ENCODE results near the gene TP53RK. TPM values are rescaled to one million over a fixed set of nuclear protein-coding genes. Genes with fewer than 3 reads are reported as not detected.
"Not testable (repeated sequence)": the region's sequence is repeated elsewhere in the genome, so short reads cannot be mapped to it uniquely, and the experiment has no call there.

The TP53RK gene
- polyA plus RNA-seq, 3 donors, result 14.5 to 18.2 (median 17.0) TPM

DNA sequence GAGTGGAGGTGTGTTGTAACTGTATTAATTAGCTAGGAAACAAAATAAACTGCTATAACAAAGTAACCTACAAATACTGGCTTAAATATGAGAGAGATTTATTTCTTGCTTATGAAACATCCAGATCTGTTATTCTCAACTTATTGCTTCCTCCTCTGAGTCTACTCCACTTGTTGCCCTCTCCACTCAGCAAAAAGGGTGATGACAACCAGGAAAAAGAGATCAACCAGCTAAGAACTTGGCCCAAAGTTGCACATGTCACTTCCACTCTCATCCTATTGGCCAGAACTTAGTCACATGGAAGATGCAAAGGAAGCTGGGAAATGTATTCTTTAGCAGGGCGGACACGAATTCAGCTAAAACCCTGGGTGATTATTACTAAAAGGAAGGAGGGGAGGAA is 5.2 kb upstream of the TP53RK start:
- no peak for DNase-seq (ENCODE audit: extremely low read depth in 1 of 11, low read depth in 9 of 11, low spot score in 4 of 11)

DNA sequence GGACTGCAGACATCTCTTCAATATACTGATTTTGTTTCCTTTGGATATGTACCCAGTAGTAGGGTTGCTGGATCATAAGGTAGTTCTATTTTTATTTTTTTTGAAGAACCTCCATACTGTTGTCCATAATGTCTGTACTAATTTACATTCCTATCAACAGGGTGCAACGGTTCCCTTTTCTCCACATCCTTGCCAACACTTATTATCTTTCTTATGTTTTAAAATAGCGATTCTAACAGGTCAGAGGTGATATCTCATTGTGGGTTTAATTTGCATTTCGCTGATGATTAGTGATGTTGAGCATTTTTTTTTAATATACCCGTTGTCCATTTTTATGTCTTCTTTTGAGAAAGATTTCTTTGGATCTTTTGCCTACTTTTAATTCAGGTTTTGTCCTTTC is 2.0 kb upstream of the TP53RK start:
- no peak for DNase-seq (ENCODE audit: extremely low read depth in 1 of 11, low read depth in 9 of 11, low spot score in 4 of 11)

DNA sequence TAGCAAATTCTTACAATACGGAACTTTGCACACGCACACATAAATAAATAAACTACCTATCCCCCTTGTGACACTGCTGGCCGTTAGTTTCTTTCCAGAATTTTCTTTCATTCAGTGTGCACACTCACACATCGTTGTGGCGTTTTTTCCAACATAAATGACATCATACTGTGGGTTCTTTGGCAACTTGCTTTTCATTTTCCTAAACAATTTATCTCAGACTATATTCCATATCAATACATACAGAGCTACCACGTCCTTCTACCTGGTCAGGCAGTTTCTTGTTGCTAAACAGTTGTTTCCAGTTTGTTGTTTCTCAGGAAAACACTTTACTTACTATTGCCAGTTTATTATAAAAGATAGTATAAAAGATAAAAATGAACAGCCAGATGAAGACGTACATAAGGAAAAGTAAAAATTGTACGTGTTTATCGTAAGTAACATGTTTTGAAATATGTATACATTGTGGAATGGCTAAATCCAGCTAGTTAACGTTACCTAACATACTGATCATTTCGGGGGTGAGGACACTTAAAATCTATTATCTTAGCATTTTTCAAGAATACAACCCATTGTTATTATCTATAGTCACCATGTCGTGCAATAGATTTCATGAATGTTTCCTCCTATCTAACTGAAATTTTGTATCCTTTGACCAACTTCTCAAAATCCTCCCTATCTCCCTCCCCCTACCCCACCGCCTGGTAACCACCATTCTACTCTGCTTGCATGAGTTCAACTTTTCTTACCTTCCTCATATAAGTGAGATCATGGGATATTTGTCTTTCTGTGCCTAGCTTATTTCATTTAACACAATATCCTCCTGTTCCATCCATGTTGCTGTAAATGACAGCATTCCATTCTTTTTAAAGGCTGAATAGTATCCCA is 1.2 kb upstream of the TP53RK start:
- DNase-seq (ENCODE audit: extremely low read depth in 1 of 11, low read depth in 9 of 11, low spot score in 4 of 11), result no peak

DNA sequence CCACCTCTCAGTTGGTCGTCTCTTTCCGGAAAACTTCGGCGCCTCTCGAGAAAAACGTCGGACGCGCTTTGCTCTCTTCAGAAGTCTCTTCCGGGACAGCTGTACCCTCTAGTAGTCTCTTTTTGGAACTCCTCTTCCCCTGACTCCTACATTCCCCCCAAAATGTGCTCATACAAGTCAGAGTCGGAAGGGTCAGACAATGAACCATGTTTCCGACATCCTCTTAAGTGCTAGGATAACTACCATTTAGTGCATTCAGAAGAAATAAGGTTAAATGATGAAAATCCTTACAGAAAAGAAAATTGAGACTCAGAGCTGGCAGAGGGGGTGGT is 476 bp upstream of the TP53RK start:
- no peak for DNase-seq (ENCODE audit: extremely low read depth in 1 of 11, low read depth in 9 of 11, low spot score in 4 of 11)

GRCh38 chr20:46688151-46689081 is 828 bp downstream of the TP53RK start:
- DNase-seq (ENCODE audit: extremely low read depth in 1 of 11, low read depth in 9 of 11, low spot score in 4 of 11), result no peak

DNA sequence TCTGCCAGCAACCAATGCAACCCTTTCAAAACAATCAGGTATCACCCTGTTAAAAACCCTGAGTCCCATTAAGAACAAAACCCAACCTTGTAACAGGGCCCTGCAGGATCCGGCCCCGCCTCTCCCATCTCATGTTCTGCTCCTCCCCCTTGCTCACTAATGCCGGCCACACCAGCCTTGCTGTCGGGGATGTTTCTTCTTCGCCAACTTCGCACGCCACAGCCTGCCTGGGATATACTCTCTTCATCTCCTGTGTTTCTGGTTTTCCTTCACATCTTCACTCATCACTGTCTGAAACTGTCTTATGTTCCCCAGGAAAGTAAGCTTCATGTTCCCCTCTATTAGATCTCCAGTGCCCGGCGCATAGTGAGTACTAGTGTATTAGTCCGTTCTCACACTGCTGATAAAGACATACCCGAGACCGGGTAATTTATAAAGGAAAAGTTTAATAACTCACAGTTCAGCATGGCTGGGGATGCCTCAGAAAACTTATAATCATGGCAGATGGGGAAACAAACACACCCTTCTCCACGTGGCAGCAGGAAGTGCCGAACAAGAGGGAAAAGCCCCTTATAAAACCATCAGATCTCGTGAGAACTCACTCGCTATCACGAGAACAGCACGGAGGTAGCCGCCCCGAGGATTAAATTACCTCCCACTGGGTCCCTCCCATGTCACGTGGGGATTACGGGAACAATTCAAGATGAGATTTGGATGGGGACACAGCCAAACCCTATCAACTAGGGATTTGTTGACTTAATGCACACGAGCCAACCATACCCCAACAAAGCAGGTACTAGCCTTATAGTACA is 5.1 kb downstream of the TP53RK start:
- peak in 5 of 11 donors; percentile 30 to 48 (median 44) for DNase-seq (ENCODE audit: extremely low read depth in 1 of 11, low read depth in 9 of 11, low spot score in 4 of 11)

DNA sequence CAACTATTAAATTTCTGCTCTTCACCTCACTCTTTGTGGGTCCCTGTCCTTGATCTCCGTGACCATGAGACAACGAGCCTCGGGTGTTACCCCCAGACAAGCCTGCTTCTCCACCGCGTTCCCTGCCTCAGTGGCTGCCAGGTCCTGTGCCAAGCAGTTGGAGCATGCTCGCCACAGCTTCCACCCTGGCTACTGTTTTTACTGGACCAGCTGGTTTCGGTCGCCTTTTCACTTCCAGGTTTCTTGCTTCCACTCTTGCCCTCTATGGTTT is 5.6 kb downstream of the TP53RK start:
- DNase-seq (ENCODE audit: extremely low read depth in 1 of 11, low read depth in 9 of 11, low spot score in 4 of 11), result no peak

GRCh38 chr20:46683011-46683667 is 6.1 kb downstream of the TP53RK start:
- DNase-seq (ENCODE audit: extremely low read depth in 1 of 11, low read depth in 9 of 11, low spot score in 4 of 11), result no peak

DNA sequence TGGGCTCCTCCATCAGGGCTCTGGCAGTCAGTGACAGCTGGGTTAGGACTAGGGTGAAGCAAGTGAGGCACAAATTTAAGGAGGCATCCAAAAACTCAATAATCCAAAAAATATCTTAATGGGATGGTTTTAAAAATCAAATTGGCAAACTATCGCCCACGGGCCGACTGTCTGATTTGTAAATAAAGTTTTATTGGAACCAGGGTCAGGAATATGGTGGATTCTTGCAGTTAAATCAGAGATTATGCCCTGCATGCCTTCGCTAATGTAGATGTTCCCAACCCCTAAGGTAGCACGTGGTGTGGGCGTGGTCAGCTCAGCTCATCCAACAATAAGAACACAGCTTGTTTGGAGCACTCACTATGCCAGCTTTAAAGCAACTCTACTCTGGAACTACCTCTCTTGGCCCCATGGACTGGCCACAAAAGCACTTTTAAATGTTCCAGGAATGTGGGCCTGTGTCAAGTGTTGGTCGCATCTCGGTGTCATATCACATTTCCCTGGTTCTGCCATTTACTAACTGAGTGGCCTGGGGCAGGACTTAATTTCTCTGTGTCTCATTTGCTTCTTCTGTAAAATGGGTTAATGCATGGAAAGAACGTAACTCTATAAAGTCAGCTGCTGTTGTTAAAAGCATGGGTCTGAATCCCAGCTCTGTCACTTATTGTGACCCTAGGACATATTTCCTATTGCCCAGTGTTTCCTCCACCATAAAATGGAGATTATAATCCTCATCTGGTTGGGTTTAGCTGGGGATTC is 7.0 kb downstream of the TP53RK start:
- DNase-seq (ENCODE audit: extremely low read depth in 1 of 11, low read depth in 9 of 11, low spot score in 4 of 11), result no peak

DNA sequence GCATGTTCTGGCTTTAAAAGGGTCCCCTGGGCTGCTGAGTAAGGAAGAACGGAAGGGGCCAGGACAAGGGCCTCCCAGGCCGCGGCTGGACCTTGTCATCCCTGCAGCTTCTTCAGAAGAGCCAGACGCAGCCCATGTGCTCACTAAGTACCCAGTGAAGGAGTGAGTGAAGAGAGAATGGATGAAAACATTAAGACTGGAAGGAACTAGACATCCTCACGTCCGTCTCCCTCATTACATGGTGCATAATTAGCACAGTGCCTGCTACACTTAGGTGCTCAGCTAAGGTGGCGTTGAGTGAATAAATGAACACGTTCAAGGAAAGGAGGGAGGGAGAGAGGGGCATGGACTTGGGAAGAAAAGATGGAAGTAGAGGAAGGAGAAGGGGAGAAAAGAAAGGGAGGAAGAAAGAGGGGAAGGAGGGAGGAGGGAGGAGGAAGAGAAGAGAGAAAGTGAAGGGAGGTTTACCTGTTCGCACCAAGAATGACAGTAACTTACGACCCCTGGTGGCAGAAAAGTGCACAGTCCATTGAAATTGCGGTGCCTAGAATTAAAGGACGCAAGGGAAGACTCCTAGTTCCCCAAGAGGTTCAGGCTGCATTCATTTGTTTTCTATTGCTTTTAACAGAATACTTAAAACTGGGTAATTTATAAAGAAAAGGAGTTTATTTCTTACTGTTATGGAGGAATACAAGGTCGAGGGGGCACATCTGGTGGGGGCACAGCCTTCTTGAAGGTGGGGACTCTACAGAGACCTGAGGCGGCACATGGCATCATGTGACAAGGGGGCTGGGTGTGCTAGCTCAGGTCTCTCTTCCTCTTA is 8.0 kb downstream of the TP53RK start:
- DNase-seq (ENCODE audit: extremely low read depth in 1 of 11, low read depth in 9 of 11, low spot score in 4 of 11), result peak in 8 of 11 donors; percentile 45 to 70 (median 56)

GRCh38 chr20:46680684-46681031 is 8.6 kb downstream of the TP53RK start:
- no peak for DNase-seq (ENCODE audit: extremely low read depth in 1 of 11, low read depth in 9 of 11, low spot score in 4 of 11)

DNA sequence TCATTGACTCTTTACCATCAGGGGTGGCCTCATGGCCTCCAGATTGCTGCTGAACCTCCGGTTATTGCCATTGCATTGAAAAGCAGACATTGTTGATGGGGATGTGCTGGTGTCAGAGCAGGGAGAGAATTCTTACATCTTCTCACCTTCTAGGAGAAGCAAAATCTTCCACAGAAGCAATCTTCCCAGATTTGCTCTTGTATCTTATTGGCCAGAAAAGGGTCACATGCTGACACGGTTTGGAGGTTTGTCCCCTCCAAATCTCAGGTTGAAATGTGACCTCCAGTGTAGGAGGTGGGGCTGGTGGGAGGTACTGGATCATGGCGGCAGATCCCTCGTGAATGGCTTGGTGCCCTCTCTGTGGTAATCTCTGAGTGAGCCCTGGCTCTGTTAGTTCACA is 10.7 kb downstream of the TP53RK start:
- no peak for DNase-seq (ENCODE audit: extremely low read depth in 1 of 11, low read depth in 9 of 11, low spot score in 4 of 11)

DNA sequence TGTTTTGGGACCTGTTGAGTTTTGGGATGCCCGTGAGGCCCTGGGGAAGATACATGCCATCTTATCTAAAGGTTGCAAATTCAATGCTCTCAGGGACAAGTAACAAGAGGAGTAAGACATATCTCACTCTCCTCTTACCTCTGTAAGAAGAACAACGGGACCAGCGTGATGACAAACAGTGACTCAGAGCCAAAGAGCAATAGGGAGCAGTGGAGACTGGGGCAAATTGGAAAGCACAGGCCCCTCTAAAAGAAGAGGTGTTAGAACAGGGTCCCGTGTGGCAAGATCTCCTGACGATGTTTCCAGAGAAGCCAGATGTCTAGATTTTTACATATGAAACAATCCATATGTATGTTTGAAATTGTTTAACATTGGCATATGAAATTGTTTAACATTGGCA is 11.6 kb downstream of the TP53RK start:
- no peak for DNase-seq (ENCODE audit: extremely low read depth in 1 of 11, low read depth in 9 of 11, low spot score in 4 of 11)

- not testable (repeated sequence) for DNase-seq (ENCODE audit: extremely low read depth in 1 of 11, low read depth in 9 of 11, low spot score in 4 of 11)
Observed at GRCh38 chr20:46676649-46677316, 12.5 kb downstream of the TP53RK start.

- no peak for DNase-seq (ENCODE audit: extremely low read depth in 1 of 11, low read depth in 9 of 11, low spot score in 4 of 11)
Observed at GRCh38 chr20:46674253-46675083, 14.8 kb downstream of the TP53RK start.

All from renal cortex interstitium (tissue), 11 donors.